Activated T-helper 2 cell treated with anti-CD3 and anti-CD28 coated beads, Interferon-gamma antibody, Interleukin-2, Interleukin-4, amounts not matched to agents 10 μg/mL and 5 μg/mL and 100 μg/mL, durations not matched to agents 14 hours and 24 hours and 36 hours (primary cell): ENCODE data around the gene VEGFB. TPM values are rescaled to one million over a fixed set of nuclear protein-coding genes. Genes with fewer than 3 reads are reported as not detected.
A peak's percentile ranks its signal among the peaks of the same experiment; 100 is the strongest.

Experiments used
- DNase-seq: peaks from one replicate; pipeline ENCODE4 v3.0.0; 2021; ENCODE audit warnings: low spot score
- H3K27ac Mint-ChIP-seq: one replicate; pipeline ENCODE4 v1.8.0; 2021; ENCODE audit warnings: mixed read lengths
- H3K27me3 Mint-ChIP-seq: one replicate; pipeline ENCODE4 v1.8.0; 2021; ENCODE audit warnings: low read depth, mixed read lengths
- H3K36me3 Mint-ChIP-seq: one replicate; pipeline ENCODE4 v1.8.0; 2021; ENCODE audit warnings: low read depth, mixed read lengths
- H3K4me1 Mint-ChIP-seq: one replicate; pipeline ENCODE4 v1.8.0; 2021; ENCODE audit warnings: low read depth, mixed read lengths
- H3K4me3 Mint-ChIP-seq: one replicate; pipeline ENCODE4 v1.8.0; 2021; ENCODE audit warnings: low read depth, mild to moderate bottlenecking, moderate library complexity, mixed read lengths
- H3K9me3 Mint-ChIP-seq: one replicate; pipeline ENCODE4 v1.8.0; 2021; ENCODE audit warnings: mixed read lengths
- intact Hi-C: fragments of 100-400 bp; cut with micrococcal nuclease; formaldehyde crosslinking; loops from one replicate; pipeline ENCODE4 v1.15.1; 2023
- total RNA-seq: library from RNA; stranded (reverse); gene quantifications from 2 replicates; pipeline ENCODE4 v1.2.3, GENCODE V29; 2022

Gene VEGFB
- total RNA-seq, 1 donor from 2014 or later, result 82.0 TPM

- peaks cover 9% of the 10 kb centered on the region for H3K4me1 Mint-ChIP-seq
- no peak overlapping the region for H3K4me3 Mint-ChIP-seq
- no peaks in the 10 kb centered on the region for H3K9me3 Mint-ChIP-seq
- no peak overlapping the region for H3K27ac Mint-ChIP-seq
- DNase-seq, result no peak
- intact Hi-C loops, result no loop called here
- peaks cover 16% of the 10 kb centered on the region for H3K36me3 Mint-ChIP-seq
- no peaks in the 10 kb centered on the region for H3K27me3 Mint-ChIP-seq
Measured at GRCh38 chr11:64281957-64282770, 47.8 kb downstream of the VEGFB start.

- peaks cover 9% of the 10 kb centered on the region for H3K4me1 Mint-ChIP-seq
- no peaks in the 10 kb centered on the region for H3K9me3 Mint-ChIP-seq
- DNase-seq, result no peak
- H3K27me3 Mint-ChIP-seq, result no peaks in the 10 kb centered on the region
- peak overlapping the region; percentile 45 for H3K4me3 Mint-ChIP-seq
- H3K36me3 Mint-ChIP-seq, result peaks cover 16% of the 10 kb centered on the region
- no peak overlapping the region for H3K27ac Mint-ChIP-seq
- intact Hi-C loops, result no loop called here
Measured at GRCh38 chr11:64283092-64283491, 48.7 kb downstream of the VEGFB start.

- Mint-ChIP-seq H3K9me3 (no peaks in the 10 kb centered on the region), H3K27ac (peak within 1 kb of the TSS; percentile 93), H3K27me3 (no peaks in the 10 kb centered on the region), H3K36me3 (peaks cover 8% of the 10 kb centered on the region), H3K4me1 (peaks cover 9% of the 10 kb centered on the region), H3K4me3 (peak within 1 kb of the TSS; percentile 85)
- DNase-seq, result peak; percentile 88
- intact Hi-C loops, result loop anchor here (2.0 kb wide), 2 partner anchors 20 to 44 kb away; partner anchors contain the start of genes ESRRA and FKBP2
Measured at GRCh38 chr11:64284048-64284961, 49.9 kb downstream of the VEGFB start, which contains the start of gene BAD. TSS of gene BAD (minus strand) at chr11:64284665. CDS start at chr11:64284368, 297 bp downstream.

- H3K36me3 Mint-ChIP-seq, result peaks cover 8% of the 10 kb centered on the region
- no peaks in the 10 kb centered on the region for H3K9me3 Mint-ChIP-seq
- H3K27ac Mint-ChIP-seq, result peak within 1 kb of the TSS; percentile 93
- peak; percentile 89 for DNase-seq
- H3K4me1 Mint-ChIP-seq, result peaks cover 9% of the 10 kb centered on the region
- intact Hi-C loops, result loop anchor here (1.0 to 2.0 kb wide), 4 partner anchors 15 to 44 kb away; partner anchors contain the start of genes ESRRA, FKBP2 and TRMT112
- H3K27me3 Mint-ChIP-seq, result peaks cover 4% of the 10 kb centered on the region
- peak within 1 kb of the TSS; percentile 85 for H3K4me3 Mint-ChIP-seq
Measured at GRCh38 chr11:64284962-64285884, 50.8 kb downstream of the VEGFB start, which contains the start of gene GPR137. TSS of gene GPR137 (plus strand) at chr11:64285848. CDS start at chr11:64286525, 677 bp downstream.

DNA sequence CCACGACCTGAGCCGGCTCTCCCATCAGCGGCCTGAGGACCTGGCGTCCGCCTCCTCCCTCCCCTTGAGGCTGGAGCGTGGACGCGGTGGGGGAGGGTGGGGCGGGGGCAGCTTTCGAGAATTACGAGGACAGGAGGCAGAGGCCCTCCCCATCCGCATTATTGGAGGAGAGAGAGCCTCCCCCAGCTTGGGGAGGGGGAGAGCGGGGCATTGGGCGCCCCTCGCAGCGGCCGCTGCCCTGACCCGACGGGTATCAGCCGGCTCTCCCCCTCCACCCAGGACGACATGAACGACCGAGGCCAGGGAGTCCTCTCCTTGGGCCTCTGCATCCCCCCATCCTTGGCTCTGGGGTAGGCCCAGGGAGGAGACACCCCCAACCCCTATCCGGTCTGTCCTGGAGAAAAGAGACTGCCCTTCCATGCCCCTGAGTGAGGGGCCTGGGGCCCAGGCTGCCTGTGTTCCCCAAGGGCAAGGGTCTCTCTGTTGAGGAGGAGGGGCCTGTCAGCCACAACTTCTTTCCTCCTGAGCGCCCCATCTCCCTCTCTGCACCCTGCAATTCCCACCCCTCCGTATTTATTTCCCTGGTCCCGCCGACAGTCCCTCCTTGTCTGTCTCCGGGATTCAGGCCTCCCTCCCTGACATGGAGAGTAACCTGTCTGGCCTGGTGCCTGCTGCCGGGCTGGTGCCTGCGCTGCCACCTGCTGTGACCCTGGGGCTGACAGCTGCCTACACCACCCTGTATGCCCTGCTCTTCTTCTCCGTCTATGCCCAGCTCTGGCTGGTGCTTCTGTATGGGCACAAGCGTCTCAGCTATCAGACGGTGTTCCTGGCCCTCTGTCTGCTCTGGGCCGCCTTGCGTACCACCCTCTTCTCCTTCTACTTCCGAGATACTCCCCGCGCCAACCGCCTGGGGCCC, 51.8 kb downstream of the VEGFB start:
- intact Hi-C loops, result loop anchor here (1.0 to 2.0 kb wide), 4 partner anchors 16 to 45 kb away; partner anchors contain the start of genes ESRRA, FKBP2 and TRMT112
- H3K9me3 Mint-ChIP-seq, result no peaks in the 10 kb centered on the region
- no peak for DNase-seq
- peaks cover 5% of the 10 kb centered on the region for H3K36me3 Mint-ChIP-seq
- H3K4me3 Mint-ChIP-seq, result peak overlapping the region; percentile 83
- peak overlapping the region; percentile 73 for H3K27ac Mint-ChIP-seq
- H3K4me1 Mint-ChIP-seq, result peaks cover 12% of the 10 kb centered on the region
- peaks cover 13% of the 10 kb centered on the region for H3K27me3 Mint-ChIP-seq

- Mint-ChIP-seq H3K27me3 (peaks cover 13% of the 10 kb centered on the region), H3K4me1 (peaks cover 12% of the 10 kb centered on the region), H3K9me3 (no peaks in the 10 kb centered on the region), H3K36me3 (no peaks in the 10 kb centered on the region), H3K4me3 (peak overlapping the region; percentile 83), H3K27ac (no peak overlapping the region)
- intact Hi-C loops, result no loop called here
- no peak for DNase-seq
Measured at GRCh38 chr11:64286801-64287159, 52.4 kb downstream of the VEGFB start.

DNA sequence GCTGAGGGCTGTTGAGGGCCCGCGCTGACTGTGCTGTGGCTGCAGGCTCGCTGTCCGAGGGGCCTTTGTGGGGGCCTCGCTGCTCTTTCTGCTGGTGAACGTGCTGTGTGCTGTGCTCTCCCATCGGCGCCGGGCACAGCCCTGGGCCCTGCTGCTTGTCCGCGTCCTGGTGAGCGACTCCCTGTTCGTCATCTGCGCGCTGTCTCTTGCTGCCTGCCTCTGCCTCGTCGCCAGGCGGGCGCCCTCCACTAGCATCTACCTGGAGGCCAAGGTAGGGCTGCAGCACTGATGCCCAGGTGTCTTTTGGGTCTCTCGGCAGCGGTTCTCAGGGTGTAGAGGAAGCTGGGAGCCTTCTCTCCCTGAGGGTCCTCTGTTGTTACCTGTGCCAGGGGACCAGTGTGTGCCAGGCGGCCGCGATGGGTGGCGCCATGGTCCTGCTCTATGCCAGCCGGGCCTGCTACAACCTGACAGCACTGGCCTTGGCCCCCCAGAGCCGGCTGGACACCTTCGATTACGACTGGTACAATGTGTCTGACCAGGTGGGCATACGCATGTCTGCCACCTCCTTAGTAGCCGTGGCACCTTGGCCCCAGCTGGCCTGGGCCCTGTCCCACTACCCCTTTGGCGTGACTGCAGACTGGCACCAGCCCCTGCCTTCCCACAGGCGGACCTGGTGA, 53.4 kb downstream of the VEGFB start:
- Mint-ChIP-seq H3K4me1 (peaks cover 13% of the 10 kb centered on the region), H3K9me3 (no peaks in the 10 kb centered on the region), H3K27me3 (peaks cover 17% of the 10 kb centered on the region), H3K27ac (no peak overlapping the region), H3K36me3 (no peaks in the 10 kb centered on the region), H3K4me3 (peak overlapping the region; percentile 17)
- no peak for DNase-seq
- intact Hi-C loops, result no loop called here

GRCh38 chr11:64288353-64288750, 54.0 kb downstream of the VEGFB start:
- intact Hi-C loops, result no loop called here
- peaks cover 12% of the 10 kb centered on the region for H3K4me1 Mint-ChIP-seq
- H3K27me3 Mint-ChIP-seq, result peaks cover 22% of the 10 kb centered on the region
- no peak overlapping the region for H3K4me3 Mint-ChIP-seq
- H3K27ac Mint-ChIP-seq, result no peak overlapping the region
- no peaks in the 10 kb centered on the region for H3K9me3 Mint-ChIP-seq
- no peaks in the 10 kb centered on the region for H3K36me3 Mint-ChIP-seq
- DNase-seq, result no peak

Other genes starting within 250 kb of the VEGFB start
- 107 and 110 TPM in 2 replicates for gene OTUB1, start 248.1 kb upstream of the VEGFB start, total RNA-seq
- not detected in 2 replicates for gene FLRT1, start 198.7 kb upstream of the VEGFB start, total RNA-seq
- gene MACROD1, start 68.5 kb upstream of the VEGFB start, total RNA-seq, result 23.4 and 26.7 TPM in 2 replicates
- 480 and 484 TPM in 2 replicates for gene STIP1, start 48.4 kb upstream of the VEGFB start, total RNA-seq
- 197 and 202 TPM in 2 replicates for gene FERMT3, start 27.9 kb upstream of the VEGFB start, total RNA-seq
- 33.7 and 35.5 TPM in 2 replicates for gene TRPT1, start 8.4 kb upstream of the VEGFB start, total RNA-seq
- gene NUDT22, start 8.3 kb upstream of the VEGFB start, total RNA-seq, result 72.8 and 77.0 TPM in 2 replicates
- 24.5 and 25.8 TPM in 2 replicates for gene DNAJC4, start 4.0 kb upstream of the VEGFB start, total RNA-seq
- 36.6 and 37.1 TPM in 2 replicates for gene FKBP2, start 6.5 kb downstream of the VEGFB start, total RNA-seq
- gene PPP1R14B, start 12.4 kb downstream of the VEGFB start, total RNA-seq, result 262 and 273 TPM in 2 replicates
- gene PLCB3, start 16.9 kb downstream of the VEGFB start, total RNA-seq, result 21.0 and 23.4 TPM in 2 replicates
- gene BAD, start 50.1 kb downstream of the VEGFB start, total RNA-seq, result 33.2 and 34.7 TPM in 2 replicates
- gene GPR137, start 51.3 kb downstream of the VEGFB start, total RNA-seq, result 32.7 and 38.0 TPM in 2 replicates
- gene KCNK4, start 56.7 kb downstream of the VEGFB start, total RNA-seq, result not detected in 2 replicates
- 0.59 TPM in 1 of 2 replicates, not detected in the other for gene CATSPERZ, start 65.8 kb downstream of the VEGFB start, total RNA-seq
- 49.4 and 54.6 TPM in 2 replicates for gene ESRRA, start 70.9 kb downstream of the VEGFB start, total RNA-seq
- 290 and 291 TPM in 2 replicates for gene TRMT112, start 83.0 kb downstream of the VEGFB start, total RNA-seq
- 112 and 118 TPM in 2 replicates for gene PRDX5, start 83.5 kb downstream of the VEGFB start, total RNA-seq
- 127 and 128 TPM in 2 replicates for gene CCDC88B, start 105.6 kb downstream of the VEGFB start, total RNA-seq
- 38.7 and 43.7 TPM in 2 replicates for gene RPS6KA4, start 124.6 kb downstream of the VEGFB start, total RNA-seq